Lung (tissue), 12 donors: ENCODE measurements around the gene PMEL. TPM values are rescaled to one million over a fixed set of nuclear protein-coding genes. Genes with fewer than 3 reads are reported as not detected.
"Not testable (repeated sequence)": the region's sequence is repeated elsewhere in the genome, so short reads cannot be mapped to it uniquely, and the experiment has no call there.

ENCODE experiments used
- ATAC-seq: fragments of 200-7000 bp; cut with Tn5 transposase; one replicate; pipeline ENCODE4 v1.9.1; 2020; ENCODE audit warnings: moderate number of reproducible peaks; ENCODE audit not compliant: insufficient read depth, low FRiP score
- DNase-seq, 3 donors: peaks; one replicate each; pipeline ENCODE4 v3.0.0-alpha.2; 2013 to 2017
- H3K27ac ChIP-seq, 2 donors: one replicate each; pipeline ENCODE4 v1.5.1; 2013; ENCODE audit warnings: mild to moderate bottlenecking in 2 of 2, moderate library complexity in 2 of 2, control low read depth in 1 of 2, inconsistent platforms in 1 of 2, low read depth in 1 of 2, low read length in 1 of 2
- H3K27me3 ChIP-seq, 3 donors: one replicate each; pipeline ENCODE4 v1.5.1; 2013; ENCODE audit warnings: low read length in 2 of 3; ENCODE audit not compliant: control insufficient read depth in 3 of 3, insufficient read depth in 3 of 3
- H3K36me3 ChIP-seq, 4 donors: one replicate each; pipeline ENCODE4 v1.5.1; 2013; ENCODE audit warnings: low read length in 4 of 4, mild to moderate bottlenecking in 1 of 4, moderate library complexity in 1 of 4; ENCODE audit not compliant: control insufficient read depth in 4 of 4, insufficient read depth in 4 of 4
- H3K4me1 ChIP-seq, 5 donors: one replicate each; pipeline ENCODE4 v1.5.1; 2013; ENCODE audit warnings: low read length in 5 of 5, mild to moderate bottlenecking in 2 of 5, moderate library complexity in 1 of 5; ENCODE audit not compliant: control insufficient read depth in 5 of 5, insufficient read depth in 5 of 5
- H3K4me3 ChIP-seq: one replicate; pipeline ENCODE4 v1.5.1; 2013; ENCODE audit warnings: mild to moderate bottlenecking, control low read depth, moderate library complexity
- H3K9ac ChIP-seq, 2 donors: one replicate each; pipeline ENCODE4 v1.5.1; 2013; ENCODE audit warnings: low read length in 2 of 2, control low read depth in 1 of 2; ENCODE audit not compliant: insufficient read depth in 1 of 2
- H3K9me3 ChIP-seq, 4 donors: one replicate each; pipeline ENCODE4 v1.5.1; 2013; ENCODE audit warnings: low read length in 3 of 4, mild to moderate bottlenecking in 1 of 4, moderate library complexity in 1 of 4; ENCODE audit not compliant: control insufficient read depth in 4 of 4, insufficient read depth in 3 of 4
- CTCF ChIP-seq: IDR thresholded peaks from 2 replicates; pipeline ENCODE4 v1.5.1; 2012; ENCODE audit warnings: mild to moderate bottlenecking; ENCODE audit errors: control extremely low read depth, extremely low read depth
- WGBS, 2 donors: extraction: QIAGEN DNeasy Blood & Tissue Kit; methylation state at CpG; one replicate each; pipeline ENCODE4 v1.1.7; 2013; 5-methylcytosine and 5-hydroxymethylcytosine counted together
- polyA plus RNA-seq, 2 donors: library from polyadenylated mRNA; stranded (reverse); fragments of 200-250 nt; gene quantifications; one replicate each; pipeline ENCODE4 v1.2.1, GENCODE V29; 2013
- total RNA-seq, 2 donors: library from RNA; depleted of rRNA in 1 of 2; stranded (reverse); fragments of >200 nt in 1 of 2; gene quantifications; one replicate each; pipeline ENCODE4 v1.2.1, GENCODE V29; 2014 to 2021
- donor health status: control.
- donor health status: control.
- donor health status: Bipolar disorder and iron deficiency.
- donor health status: healthy.
- donor health status: DM: yes; HTN: yes; CAD: no.

Gene PMEL
- total and polyA plus RNA-seq, 4 donors, result 0.43 to 1.7 (median 1.1) TPM

DNA sequence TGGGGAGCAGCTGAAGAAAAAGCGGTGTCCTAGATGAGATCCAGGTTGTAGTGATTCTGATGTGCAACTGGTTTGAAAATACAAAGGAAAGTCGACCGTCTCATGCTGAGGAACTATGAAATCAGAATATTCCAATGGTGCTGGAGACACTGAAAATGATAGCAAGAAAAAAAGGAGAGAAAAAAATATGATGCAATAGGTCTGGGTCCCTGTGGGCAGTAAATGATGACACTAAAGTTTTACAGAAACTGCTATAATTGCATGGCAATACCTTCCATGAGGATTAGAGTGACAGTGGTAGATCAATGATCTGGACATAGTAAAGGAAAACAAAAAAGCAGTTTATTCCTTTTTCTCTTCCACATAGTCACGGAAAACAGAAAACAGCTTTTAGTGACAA, 40.5 kb downstream of the PMEL start:
- Histone ChIP-seq H3K4me3 (no peak overlapping the region), H3K27ac (no peak overlapping the region)

DNA sequence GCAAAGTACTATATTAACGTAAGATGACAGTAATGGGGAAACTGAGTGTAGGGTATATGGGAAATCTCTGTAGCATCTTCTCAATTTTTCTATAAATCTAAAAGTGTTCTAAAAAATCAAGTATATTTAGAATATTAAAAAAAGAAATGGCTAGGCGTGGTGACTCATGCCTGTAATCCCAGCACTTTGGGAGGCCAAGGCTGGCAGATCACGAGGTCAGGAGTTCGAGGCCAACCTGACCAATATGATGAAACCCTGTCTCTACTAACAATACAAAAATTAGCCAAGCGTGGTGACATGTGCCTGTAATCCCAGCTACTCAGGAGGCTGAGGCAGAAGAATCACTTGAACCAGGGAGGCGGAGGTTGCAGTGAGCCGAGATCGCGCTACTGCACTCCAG, 42.2 kb downstream of the PMEL start:
- not testable (repeated sequence) for DNase-seq, H3K27ac ChIP-seq, ATAC-seq, H3K36me3 ChIP-seq, H3K4me3 ChIP-seq, H3K27me3 ChIP-seq, H3K9ac ChIP-seq, H3K9me3 ChIP-seq
- 94 to 96% methylated on average over 9 of the region's 9 CpGs for WGBS, 2 donors
- H3K4me1 ChIP-seq, result peaks cover 0 to 20% (median 0%) of the 10 kb centered on the region in 5 donors

More for the DNA sequence above, 40.5 kb downstream of the PMEL start:
- ATAC-seq (no peak), DNase-seq (no peak)
- Histone ChIP-seq H3K9me3 (no peaks in the 10 kb centered on the region), H3K4me1 (peaks cover 0 to 20% (median 0%) of the 10 kb centered on the region in 5 donors), H3K36me3 (peaks cover 0 to 7% (median 5%) of the 10 kb centered on the region in 4 donors), H3K9ac (no peak overlapping the region), H3K27me3 (no peaks in the 10 kb centered on the region)
- no peak for TF ChIP-seq CTCF
- 83 to 86% methylated on average over 4 of the region's 4 CpGs for WGBS, 2 donors

- TF ChIP-seq CTCF, result no peak
- no peak overlapping the region for H3K4me3 ChIP-seq
- WGBS, 2 donors, result 97% methylated on average over 3 of the region's 3 CpGs
- H3K36me3 ChIP-seq, result peaks cover 0 to 7% (median 2%) of the 10 kb centered on the region in 4 donors
- no peak overlapping the region for H3K27ac ChIP-seq
- no peaks in the 10 kb centered on the region for H3K9me3 ChIP-seq
- H3K4me1 ChIP-seq, result peaks cover 0 to 12% (median 0%) of the 10 kb centered on the region in 5 donors
- ATAC-seq (no peak), DNase-seq (no peak)
- H3K27me3 ChIP-seq, result no peaks in the 10 kb centered on the region
- no peak overlapping the region for H3K9ac ChIP-seq
These were observed 43.7 kb downstream of the PMEL start for GRCh38 chr12:55922126-55922525.

- H3K4me3 ChIP-seq, H3K9ac ChIP-seq, H3K27me3 ChIP-seq, H3K9me3 ChIP-seq, H3K4me1 ChIP-seq, DNase-seq, ATAC-seq, H3K27ac ChIP-seq: not testable (repeated sequence)
- WGBS, 2 donors, result 89 to 92% methylated on average over 3 of the region's 3 CpGs
- H3K36me3 ChIP-seq, result peaks cover 0 to 14% (median 4%) of the 10 kb centered on the region in 4 donors
These were observed 46.8 kb downstream of the PMEL start for GRCh38 chr12:55919032-55919431.

GRCh38 chr12:55915482-55915859, 50.4 kb downstream of the PMEL start:
- 56 to 71% methylated on average over 3 of the region's 3 CpGs for WGBS, 2 donors
- no peak for DNase-seq
- no peak overlapping the region for H3K27ac ChIP-seq
- no peaks in the 10 kb centered on the region for H3K27me3 ChIP-seq
- H3K4me3 ChIP-seq, result no peak overlapping the region
- H3K36me3 ChIP-seq, result peaks cover 0 to 10% (median 2%) of the 10 kb centered on the region in 4 donors
- no peak overlapping the region for H3K9ac ChIP-seq
- H3K4me1 ChIP-seq, result peaks cover 0 to 5% (median 0%) of the 10 kb centered on the region in 5 donors
- no peak for ATAC-seq
- H3K9me3 ChIP-seq, result no peaks in the 10 kb centered on the region
- no peak for TF ChIP-seq CTCF
